HepG2 (cell line): ENCODE data around the gene PSPH. TPM values are rescaled to one million over a fixed set of nuclear protein-coding genes. Genes with fewer than 3 reads are reported as not detected.

Source experiments
- ERF ChIP-seq: IDR thresholded peaks from 2 replicates; pipeline ENCODE4 v1.6.1; 2018; ENCODE audit warnings: missing biosample characterization, missing genetic modification reagents
- FOXA3 ChIP-seq: IDR thresholded peaks from 2 replicates; pipeline ENCODE4 v1.6.1; 2016; ENCODE audit warnings: missing genetic modification reagents, missing compliant biosample characterization
- NFRKB ChIP-seq: fragments of 450-650 bp; IDR thresholded peaks from 2 replicates; pipeline ENCODE4 v1.6.1; 2017
- NR2F2 ChIP-seq: IDR thresholded peaks from 2 replicates; pipeline ENCODE4 v1.6.1; 2012; ENCODE audit warnings: low read depth, inconsistent platforms, borderline replicate concordance
- RARA ChIP-seq: IDR thresholded peaks from 2 replicates; pipeline ENCODE4 v1.6.1; 2016; ENCODE audit warnings: missing genetic modification reagents, missing compliant biosample characterization
- SALL2 ChIP-seq: sonication (generic); formaldehyde crosslinking; IDR thresholded peaks from 2 replicates; pipeline ENCODE4 v1.8.1; 2023; ENCODE audit warnings: mild to moderate bottlenecking, missing genetic modification reagents, inconsistent platforms
- ZFYVE20 ChIP-seq: sonication (generic); formaldehyde crosslinking; IDR thresholded peaks from 2 replicates; pipeline ENCODE4 v1.8.0; 2023; ENCODE audit warnings: low read depth, mild to moderate bottlenecking, moderate library complexity, missing genetic modification reagents, borderline replicate concordance
- ZNF749 ChIP-seq: sonication (generic); formaldehyde crosslinking; IDR thresholded peaks from 2 replicates; pipeline ENCODE4 v1.8.0; 2022; ENCODE audit warnings: mild to moderate bottlenecking, missing genetic modification reagents, moderate library complexity, borderline replicate concordance
- ZSCAN22 ChIP-seq: sonication (generic); formaldehyde crosslinking; IDR thresholded peaks from 2 replicates; pipeline ENCODE4 v1.4.0; 2020; ENCODE audit warnings: mild to moderate bottlenecking, missing genetic modification reagents
- polyA plus RNA-seq, 8 experiments: library from polyadenylated mRNA; depleted of rRNA in 3 of 8; stranded (reverse) in 7 of 8; unstranded in 1 of 8; fragments of >200 nt; fragmentation: Illumina TruSeq in 4 of 8; extraction: Trizol in 4 of 8; gene quantifications; 2 replicates each; pipeline versions ENCODE4 v1.2.1 to v1.2.3, GENCODE V29; 2011 to 2016; ENCODE audit warnings: low read depth in 4 of 8, missing spikeins in 1 of 8, mixed read lengths in 1 of 8; ENCODE audit not compliant: insufficient read depth in 1 of 8
- total RNA-seq, 5 experiments: library from RNA; depleted of rRNA; stranded (reverse); fragments of >200 nt; fragmentation: Illumina TruSeq; extraction: Trizol; gene quantifications; 2 replicates each; pipeline ENCODE4 v1.2.3, GENCODE V29; 2016; ENCODE audit warnings: low read depth in 1 of 5
- TF ChIP-seq, protein P1 (sequence below): sonication (generic); formaldehyde crosslinking; conservative IDR thresholded peaks from 2 replicates; pipeline ENCODE4 v1.5.0; 2020; ENCODE audit warnings: missing genetic modification reagents
- TF ChIP-seq, protein P2 (sequence below): sonication (generic); formaldehyde crosslinking; IDR thresholded peaks from 2 replicates; pipeline ENCODE4 v1.8.0; 2022; ENCODE audit warnings: missing genetic modification reagents, mild to moderate bottlenecking, inconsistent platforms, borderline replicate concordance
- TF ChIP-seq, protein P3 (sequence below): sonication (generic); formaldehyde crosslinking; conservative IDR thresholded peaks from 2 replicates; pipeline ENCODE4 v1.4.0; 2020; ENCODE audit warnings: missing genetic modification reagents
- TF ChIP-seq, protein P4 (sequence below): sonication (generic); formaldehyde crosslinking; IDR thresholded peaks from 2 replicates; pipeline ENCODE4 v1.4.0; 2020; ENCODE audit warnings: missing genetic modification reagents, borderline replicate concordance
- TF ChIP-seq, protein P5 (sequence below): sonication (generic); formaldehyde crosslinking; IDR thresholded peaks from 2 replicates; pipeline ENCODE4 v1.4.0; 2020; ENCODE audit warnings: mild to moderate bottlenecking, missing genetic modification reagents

The PSPH gene
- total and polyA plus RNA-seq, 2 of the 13 experiments (the other 11 are each of a cell fraction or from before 2014, with no cell fraction given) = 85.5 to 124 TPM

DNA sequence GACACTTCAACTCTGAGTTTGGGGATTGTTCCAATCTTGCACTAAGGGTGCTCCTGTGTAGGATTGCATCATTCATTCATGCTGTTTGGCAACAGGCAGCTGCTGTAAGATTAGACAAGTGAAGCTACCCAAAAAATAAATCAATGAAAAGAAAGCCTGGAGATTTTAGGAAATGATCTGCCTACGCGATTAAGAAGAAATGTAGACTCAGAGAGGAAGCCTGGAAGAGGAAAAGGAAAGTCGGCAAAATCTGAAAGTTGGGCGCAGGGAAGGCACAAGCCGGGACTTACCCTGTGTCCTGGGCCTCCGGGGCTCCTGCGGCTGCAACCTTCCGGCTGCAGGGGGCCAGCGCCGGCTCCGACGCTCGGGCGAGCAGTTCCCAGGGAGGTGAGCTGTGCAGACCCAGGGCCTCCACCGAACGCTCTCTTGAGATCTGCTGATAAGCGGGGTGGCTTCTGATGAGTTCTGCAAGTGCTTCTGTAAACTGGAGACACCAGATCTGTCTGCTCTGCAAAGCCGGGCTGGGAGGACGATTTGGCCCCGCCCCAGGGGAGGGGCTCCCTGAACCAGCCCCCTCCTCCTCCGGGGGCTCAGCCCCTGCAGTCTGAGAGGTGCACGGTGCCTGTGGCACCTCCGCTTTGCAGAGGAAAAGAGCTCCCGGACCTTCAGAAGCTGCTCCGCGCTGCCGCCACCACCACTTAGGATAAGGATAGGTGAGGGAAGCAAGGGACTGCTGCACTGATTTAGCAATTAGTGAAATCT is 17.4 kb downstream of the PSPH start (continued):
- TF ChIP-seq, protein P1, sequence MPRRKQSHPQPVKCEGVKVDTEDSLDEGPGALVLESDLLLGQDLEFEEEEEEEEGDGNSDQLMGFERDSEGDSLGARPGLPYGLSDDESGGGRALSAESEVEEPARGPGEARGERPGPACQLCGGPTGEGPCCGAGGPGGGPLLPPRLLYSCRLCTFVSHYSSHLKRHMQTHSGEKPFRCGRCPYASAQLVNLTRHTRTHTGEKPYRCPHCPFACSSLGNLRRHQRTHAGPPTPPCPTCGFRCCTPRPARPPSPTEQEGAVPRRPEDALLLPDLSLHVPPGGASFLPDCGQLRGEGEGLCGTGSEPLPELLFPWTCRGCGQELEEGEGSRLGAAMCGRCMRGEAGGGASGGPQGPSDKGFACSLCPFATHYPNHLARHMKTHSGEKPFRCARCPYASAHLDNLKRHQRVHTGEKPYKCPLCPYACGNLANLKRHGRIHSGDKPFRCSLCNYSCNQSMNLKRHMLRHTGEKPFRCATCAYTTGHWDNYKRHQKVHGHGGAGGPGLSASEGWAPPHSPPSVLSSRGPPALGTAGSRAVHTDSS = no peak
- TF ChIP-seq, protein P2, sequence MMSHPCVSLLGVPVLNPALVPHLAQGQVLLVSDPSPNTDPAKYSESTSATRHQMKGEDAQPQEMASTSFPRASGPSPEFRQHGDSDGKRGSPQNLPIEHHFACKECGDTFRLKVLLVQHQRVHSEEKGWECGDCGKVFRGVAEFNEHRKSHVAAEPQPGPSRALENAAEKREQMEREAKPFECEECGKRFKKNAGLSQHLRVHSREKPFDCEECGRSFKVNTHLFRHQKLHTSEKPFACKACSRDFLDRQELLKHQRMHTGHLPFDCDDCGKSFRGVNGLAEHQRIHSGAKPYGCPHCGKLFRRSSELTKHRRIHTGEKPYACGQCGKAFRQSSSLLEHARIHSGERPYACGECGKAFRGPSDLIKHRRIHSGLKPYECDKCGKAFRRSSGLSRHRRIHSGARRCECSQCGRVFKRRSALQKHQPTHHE (CRISPR knock-in tag) = peak; percentile 67; the same call in 1 of the 2 replicates
- TF ChIP-seq NR2F2 = peak; percentile 53; the same call in 1 of the 2 replicates
- no peak for TF ChIP-seq ZSCAN22
- TF ChIP-seq ERF (CRISPR knock-in tag) = peak; percentile 85; the same call in 1 of the 2 replicates
- TF ChIP-seq RARA (CRISPR knock-in tag) = peak; percentile 12; the same call in 1 of the 2 replicates
- peak; percentile 55 for TF ChIP-seq FOXA3
- TF ChIP-seq SALL2 = no peak
- no peak for TF ChIP-seq NFRKB
- TF ChIP-seq, protein P3, sequence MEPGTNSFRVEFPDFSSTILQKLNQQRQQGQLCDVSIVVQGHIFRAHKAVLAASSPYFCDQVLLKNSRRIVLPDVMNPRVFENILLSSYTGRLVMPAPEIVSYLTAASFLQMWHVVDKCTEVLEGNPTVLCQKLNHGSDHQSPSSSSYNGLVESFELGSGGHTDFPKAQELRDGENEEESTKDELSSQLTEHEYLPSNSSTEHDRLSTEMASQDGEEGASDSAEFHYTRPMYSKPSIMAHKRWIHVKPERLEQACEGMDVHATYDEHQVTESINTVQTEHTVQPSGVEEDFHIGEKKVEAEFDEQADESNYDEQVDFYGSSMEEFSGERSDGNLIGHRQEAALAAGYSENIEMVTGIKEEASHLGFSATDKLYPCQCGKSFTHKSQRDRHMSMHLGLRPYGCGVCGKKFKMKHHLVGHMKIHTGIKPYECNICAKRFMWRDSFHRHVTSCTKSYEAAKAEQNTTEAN (CRISPR knock-in tag) = no peak
- TF ChIP-seq ZFYVE20 (CRISPR knock-in tag) = no peak
- TF ChIP-seq ZNF749 = no peak
- TF ChIP-seq, protein P4, sequence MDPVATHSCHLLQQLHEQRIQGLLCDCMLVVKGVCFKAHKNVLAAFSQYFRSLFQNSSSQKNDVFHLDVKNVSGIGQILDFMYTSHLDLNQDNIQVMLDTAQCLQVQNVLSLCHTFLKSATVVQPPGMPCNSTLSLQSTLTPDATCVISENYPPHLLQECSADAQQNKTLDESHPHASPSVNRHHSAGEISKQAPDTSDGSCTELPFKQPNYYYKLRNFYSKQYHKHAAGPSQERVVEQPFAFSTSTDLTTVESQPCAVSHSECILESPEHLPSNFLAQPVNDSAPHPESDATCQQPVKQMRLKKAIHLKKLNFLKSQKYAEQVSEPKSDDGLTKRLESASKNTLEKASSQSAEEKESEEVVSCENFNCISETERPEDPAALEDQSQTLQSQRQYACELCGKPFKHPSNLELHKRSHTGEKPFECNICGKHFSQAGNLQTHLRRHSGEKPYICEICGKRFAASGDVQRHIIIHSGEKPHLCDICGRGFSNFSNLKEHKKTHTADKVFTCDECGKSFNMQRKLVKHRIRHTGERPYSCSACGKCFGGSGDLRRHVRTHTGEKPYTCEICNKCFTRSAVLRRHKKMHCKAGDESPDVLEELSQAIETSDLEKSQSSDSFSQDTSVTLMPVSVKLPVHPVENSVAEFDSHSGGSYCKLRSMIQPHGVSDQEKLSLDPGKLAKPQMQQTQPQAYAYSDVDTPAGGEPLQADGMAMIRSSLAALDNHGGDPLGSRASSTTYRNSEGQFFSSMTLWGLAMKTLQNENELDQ (CRISPR knock-in tag) = no peak
- TF ChIP-seq, protein P5, sequence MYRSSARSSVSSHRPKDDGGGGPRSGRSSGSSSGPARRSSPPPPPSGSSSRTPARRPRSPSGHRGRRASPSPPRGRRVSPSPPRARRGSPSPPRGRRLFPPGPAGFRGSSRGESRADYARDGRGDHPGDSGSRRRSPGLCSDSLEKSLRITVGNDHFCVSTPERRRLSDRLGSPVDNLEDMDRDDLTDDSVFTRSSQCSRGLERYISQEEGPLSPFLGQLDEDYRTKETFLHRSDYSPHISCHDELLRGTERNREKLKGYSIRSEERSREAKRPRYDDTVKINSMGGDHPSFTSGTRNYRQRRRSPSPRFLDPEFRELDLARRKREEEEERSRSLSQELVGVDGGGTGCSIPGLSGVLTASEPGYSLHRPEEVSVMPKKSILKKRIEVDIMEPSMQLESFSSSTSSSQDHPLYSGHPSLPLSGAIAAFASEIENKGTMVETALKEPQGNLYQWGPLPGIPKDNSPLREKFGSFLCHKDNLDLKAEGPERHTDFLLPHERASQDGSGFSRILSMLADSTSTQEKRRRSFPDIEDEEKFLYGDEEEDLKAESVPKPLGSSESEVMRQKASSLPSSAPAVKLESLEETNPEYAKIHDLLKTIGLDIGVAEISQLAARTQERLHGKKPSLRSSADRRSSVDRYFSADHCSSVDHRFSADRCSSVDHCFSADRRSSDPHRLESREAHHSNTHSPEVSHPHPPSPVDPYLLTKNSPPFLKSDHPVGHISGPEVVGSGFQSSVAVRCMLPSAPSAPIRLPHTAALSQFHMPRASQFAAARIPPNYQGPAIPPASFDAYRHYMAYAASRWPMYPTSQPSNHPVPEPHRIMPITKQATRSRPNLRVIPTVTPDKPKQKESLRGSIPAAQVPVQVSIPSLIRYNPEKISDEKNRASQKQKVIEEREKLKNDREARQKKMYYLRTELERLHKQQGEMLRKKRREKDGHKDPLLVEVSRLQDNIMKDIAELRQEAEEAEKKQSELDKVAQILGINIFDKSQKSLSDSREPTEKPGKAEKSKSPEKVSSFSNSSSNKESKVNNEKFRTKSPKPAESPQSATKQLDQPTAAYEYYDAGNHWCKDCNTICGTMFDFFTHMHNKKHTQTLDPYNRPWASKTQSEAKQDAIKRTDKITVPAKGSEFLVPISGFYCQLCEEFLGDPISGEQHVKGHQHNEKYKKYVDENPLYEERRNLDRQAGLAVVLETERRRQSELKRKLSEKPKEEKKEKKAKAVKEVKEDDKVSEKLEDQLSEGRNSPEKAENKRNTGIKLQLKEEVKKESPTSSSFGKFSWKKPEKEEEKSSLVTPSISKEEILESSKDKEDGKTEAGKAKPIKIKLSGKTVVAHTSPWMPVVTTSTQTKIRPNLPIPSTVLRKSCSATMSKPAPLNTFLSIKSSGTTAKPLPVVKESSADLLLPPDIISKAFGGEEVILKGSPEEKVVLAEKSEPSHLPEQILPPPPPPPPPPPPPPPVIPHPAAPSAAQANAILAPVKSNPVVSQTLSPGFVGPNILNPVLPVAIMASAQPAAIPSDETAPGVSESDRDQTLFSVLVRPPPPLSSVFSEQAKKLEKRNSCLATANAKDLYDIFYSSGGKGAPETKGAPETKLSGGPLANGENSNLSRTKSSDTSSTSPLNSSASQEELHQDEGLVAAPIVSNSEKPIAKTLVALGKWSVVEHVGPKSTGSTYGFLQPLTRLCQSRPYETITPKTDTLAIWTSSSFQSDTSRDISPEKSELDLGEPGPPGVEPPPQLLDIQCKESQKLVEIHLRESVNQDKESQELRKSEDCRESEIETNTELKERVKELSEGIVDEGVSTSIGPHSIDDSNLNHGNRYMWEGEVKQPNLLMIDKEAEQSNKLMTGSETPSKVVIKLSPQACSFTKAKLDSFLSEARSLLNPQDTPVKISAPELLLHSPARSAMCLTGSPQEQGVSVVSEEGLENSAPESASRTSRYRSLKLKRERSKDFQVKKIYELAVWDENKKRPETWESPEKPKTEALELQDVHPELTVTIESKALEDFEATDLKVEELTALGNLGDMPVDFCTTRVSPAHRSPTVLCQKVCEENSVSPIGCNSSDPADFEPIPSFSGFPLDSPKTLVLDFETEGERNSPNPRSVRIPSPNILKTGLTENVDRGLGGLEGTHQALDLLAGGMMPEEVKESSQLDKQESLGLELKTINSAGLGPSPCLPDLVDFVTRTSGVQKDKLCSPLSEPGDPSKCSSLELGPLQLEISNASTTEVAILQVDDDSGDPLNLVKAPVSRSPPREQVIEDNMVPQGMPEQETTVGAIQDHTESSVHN (CRISPR knock-in tag) = no peak
